HG02852 (cell line): ENCODE data around the gene ARMCX1.
"Not testable (repeated sequence)": the region's sequence is repeated elsewhere in the genome, so short reads cannot be mapped to it uniquely, and the experiment has no call there.

Experiments
- ATAC-seq: cut with Tn5 transposase; IDR thresholded peaks from one replicate; pipeline ENCODE4 v1.9.1; 2021; ENCODE audit warnings: mild to moderate bottlenecking, moderate library complexity; ENCODE audit not compliant: unreplicated experiment

Gene ARMCX1

DNA sequence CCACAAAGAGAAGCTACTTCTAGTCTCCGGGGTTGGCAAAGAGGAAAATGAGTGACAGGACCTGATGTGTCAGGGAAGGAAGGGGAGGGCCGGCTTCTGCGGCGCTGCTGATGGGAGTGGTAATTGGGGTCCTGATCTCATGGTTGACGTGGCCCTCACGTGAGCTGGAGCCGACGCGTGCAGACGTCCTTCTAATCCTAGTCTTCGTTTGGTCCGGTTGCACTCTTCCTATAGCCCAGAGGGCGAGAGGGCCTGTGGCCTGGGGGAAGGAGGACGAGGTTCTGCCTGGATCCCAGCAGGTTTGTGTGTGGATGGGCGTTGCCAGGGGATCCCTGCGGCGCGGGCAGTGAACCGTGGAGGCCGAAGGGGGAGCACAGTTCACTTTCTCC lies at the start of gene ARMCX1:
Gene ARMCX1, plus strand, starts transcription at position 186 of the 389 bp plus-strand sequence. CDS start 2,384 bp downstream, outside the sequence.
- ATAC-seq, result peak; percentile 61

DNA sequence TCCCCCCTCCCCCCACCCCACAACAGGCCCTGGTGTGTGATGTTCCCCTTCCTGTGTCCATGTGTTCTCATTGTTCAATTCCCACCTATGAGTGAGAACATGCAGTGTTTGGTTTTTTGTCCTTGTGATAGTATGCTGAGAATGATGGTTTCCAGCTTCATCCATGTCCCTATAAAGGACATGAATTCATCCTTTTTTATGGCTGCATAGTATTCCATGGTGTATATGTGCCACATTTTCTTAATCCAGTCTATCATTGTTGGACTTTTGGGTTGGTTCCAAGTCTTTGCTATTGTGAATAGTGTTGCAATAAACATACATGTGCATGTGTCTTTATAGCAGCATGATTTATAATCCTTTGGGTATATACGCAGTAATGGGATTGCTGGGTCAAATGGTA lies 47.4 kb upstream of the ARMCX1 start:
- not testable (repeated sequence) for ATAC-seq

DNA sequence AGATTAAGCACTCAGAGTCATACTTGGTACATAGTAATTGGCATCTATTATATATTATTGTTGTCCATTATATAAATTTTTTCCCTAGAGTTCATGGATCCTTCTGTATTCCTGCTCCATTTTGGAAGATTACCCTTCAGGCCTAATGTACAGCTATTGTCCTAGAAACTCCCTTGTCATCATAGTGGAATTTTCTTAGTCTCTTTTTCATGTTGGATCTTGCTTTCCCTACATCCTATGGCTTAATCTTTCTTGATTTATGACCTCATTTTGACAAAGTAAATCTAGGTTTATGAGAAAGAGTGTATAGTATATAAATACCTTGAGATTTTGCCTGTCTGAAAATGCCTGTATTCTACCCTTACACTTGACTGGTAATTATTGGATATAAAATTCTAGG lies 43.0 kb upstream of the ARMCX1 start:
- ATAC-seq, result no peak

DNA sequence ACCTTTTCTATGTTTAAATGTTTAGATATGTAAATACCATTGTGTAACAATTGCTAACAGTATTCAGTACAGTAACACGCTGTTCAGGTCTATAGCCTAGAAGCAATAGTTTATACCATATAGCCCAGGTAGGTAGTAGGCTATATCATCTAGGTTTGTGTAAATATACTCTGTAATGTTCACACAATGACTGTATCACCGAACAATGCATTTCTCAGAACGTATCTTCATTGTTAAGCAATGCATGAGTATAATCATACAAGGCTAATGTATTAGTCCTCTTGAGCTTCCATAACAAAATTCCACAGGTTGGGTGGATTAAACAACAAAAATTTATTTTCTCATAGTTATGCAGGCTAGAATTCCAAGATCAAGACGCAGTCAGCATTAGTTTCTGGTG lies 42.4 kb upstream of the ARMCX1 start:
- ATAC-seq, result no peak

DNA sequence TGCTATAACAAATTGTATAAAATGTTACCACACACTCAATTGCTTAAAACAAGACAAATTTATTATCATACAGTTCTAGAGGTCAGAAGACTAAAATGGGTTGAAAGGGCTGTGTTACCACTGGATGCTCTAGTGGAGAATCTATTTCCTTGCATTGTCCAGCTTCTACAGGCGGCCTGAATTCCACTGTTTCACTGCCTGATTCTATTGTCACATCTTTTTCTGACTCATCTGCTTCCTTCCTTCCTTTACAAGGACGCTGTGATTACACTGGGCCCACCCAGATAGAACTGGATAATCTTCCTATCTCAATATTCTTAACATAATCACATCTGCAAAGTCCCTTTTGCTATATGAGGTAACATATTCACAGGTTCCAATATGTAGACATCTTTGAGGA lies 19.4 kb upstream of the ARMCX1 start:
- no peak for ATAC-seq

DNA sequence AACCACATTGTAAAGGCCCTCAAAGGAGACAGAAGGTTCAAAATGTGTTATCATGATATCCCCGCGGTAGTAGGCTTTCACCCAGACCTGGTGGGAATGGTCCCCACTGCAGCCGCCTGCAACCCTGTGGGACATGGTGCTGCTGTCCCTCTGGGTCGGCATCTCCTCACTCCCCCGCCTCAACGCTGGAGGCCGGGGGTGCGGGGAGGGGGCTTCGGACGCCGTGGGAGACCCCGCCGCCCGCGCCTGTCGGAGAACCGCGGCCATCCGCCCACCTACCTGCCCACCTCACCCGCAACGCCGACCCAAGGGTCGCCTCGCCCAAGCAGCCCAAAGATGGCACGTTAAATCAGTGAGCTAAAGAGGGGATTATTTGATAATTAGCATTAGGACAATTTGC lies 11.2 kb upstream of the ARMCX1 start:
- ATAC-seq, result no peak

DNA sequence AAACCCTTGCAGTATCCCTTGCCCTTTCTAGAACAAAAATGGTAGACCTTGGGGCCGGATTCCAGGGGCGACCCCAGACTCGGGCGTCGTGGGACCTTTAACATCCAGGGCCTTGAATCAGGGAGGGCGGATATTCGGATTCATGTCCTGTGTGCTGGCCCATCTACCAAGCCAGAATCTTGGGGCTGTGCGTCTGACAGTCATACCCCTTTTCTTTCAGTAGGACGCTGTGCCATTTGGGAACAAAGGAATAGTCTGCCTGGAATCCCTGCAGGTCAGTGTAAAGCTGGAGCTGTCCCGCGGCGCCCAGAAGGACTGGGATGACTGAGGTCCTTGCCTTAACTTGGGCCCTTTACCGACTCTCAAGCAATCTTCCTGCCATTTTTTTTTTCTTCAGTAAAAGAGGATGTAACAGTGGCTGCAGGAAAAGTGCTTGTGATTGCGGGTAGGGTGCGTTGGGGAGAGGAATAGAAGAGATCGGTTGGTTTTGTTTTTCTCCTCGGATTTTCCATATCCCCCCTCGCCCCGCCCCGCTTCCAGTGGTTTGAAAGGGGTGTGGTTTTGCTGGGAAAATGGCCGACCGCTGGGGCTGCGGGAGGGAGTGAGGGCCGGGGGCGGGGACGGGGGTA lies 518 bp downstream of the ARMCX1 start:
- ATAC-seq, result no peak

DNA sequence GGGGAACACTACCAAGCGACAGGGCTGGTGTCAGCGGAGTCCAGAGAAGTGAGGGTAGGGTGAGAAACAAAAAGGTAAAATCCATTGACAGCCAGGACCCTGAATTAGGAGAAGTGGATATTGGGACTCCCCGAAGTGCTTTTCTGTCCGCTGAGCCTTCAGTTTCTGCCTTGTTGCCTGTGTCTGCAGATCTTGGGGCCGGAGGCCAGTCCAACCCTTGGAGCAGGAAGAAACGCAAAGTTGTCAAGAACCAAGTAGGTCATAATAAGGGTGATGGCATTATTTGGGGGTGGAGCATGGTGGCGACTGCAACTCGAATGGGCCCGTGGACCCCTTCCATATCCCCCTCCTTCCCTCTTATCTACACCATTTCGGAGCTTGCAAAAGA lies 1.0 kb downstream of the ARMCX1 start:
- no peak for ATAC-seq

DNA sequence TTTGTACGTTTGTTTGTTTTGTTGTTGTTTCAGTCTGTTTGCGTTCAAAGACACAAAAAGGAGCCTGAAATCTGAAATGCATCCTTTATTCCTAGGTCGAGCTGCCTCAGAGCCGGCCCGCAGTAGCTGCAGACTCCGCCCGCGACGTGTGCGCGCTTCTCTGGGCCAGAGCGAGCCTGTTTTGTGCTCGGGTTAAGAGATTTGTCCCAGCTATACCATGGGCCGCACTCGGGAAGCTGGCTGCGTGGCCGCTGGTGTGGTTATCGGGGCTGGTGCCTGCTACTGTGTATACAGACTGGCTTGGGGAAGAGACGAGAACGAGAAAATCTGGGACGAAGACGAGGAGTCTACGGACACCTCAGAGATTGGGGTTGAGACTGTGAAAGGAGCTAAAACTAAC lies 2.4 kb downstream of the ARMCX1 start:
- ATAC-seq, result no peak

DNA sequence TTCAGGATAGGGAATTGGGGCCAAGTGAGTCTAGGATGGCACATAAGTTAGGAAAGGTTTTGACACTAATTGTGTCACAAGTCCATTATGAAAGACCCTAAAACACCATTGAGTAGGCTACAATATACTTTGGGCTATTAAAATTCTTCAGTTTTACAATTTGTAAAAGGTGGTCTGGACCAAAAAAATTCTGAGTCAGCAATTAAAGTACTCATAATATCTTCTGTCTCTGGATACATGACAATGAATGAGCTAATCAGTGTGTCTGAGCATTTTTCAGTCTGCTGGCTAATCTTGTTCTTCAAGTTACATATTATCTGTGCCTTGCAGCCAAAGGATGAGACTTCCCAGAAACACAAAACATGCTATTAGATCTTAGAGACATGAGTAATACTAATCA lies 14.3 kb downstream of the ARMCX1 start:
- no peak for ATAC-seq

DNA sequence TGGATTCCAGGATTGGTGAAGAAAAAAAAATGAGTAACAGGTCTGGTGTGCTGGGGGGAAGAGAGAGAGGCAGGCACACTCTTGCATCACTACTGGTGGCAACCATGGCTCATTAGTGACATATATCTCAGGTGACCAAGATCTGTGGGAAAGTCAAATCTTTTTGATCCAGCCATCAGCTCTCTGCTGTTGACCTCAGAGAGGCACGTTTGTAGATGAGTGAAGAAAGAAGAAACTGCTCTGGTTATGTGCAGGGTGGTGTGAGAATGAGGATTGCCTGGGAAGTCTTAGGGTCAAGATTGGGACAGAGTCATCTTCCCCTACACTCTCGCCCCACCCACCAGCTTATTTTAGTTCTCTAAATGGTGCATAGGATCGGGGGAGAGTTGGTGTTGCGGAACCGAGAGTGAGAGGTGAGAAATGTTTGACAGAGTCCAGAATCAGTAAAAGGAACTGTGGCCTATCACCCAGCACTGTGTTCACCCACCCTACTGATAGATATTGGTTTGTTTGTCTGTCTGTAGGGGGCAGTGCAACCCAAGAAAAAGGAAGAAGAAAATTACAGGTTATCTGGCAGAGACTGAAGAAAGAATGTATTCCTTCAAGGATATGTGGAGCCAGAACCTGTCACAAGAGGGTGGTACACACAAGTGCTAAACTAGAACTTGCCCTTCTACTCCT lies 45.5 kb downstream of the ARMCX1 start:
- peak; percentile 97 for ATAC-seq

DNA sequence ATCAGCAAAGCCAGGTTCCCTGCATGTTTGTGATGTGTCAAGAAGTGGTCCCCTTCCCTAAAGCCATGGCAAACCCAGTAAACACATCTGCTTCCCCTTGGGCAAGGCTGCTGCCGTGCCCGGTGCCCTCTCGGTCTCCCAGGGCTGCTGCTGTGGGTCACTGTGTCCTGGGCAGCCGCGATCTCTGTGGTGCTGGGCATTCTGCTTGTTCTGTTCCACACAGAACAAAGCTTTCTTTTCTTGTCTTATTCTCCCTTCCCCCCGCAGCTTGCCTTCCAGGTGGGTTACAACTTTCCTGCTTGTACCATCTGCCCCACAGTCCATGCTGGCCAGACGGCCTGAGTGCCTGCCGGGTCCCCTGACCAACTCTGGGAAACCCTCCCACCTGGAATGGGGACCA lies 49.2 kb downstream of the ARMCX1 start:
- not testable (repeated sequence) for ATAC-seq

DNA sequence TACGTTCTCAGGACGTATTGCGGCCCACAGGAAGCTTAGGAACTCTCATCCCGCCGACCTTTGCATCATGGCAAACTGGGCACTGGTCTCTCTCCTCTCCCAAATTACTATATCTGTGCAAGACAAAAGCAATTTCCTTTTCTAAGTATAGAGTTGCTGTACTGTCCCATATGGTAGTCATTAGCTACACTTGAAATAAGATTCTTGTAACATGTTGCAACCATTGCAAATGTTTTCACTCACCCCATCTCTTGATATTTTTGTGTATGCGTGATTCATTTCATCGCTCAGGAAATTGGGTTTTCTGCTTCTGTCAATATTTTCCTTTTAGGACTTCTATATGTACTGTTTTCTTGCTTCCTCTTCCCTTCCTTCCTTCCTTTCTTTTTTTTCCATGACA lies 51.7 kb downstream of the ARMCX1 start:
- ATAC-seq, result no peak
